HFFc6 (cell line): ENCODE measurements around the gene GIPR. TPM values are rescaled to one million over a fixed set of nuclear protein-coding genes. Genes with fewer than 3 reads are reported as not detected.

ENCODE experiments used
- DNase-seq: peaks from one replicate; pipeline ENCODE4 v3.0.0-alpha.2; 2018
- H3K27ac Mint-ChIP-seq: 2 replicates; pipeline ENCODE4 v1.8.0; 2020; ENCODE audit warnings: mild to moderate bottlenecking, mixed read lengths
- H3K27me3 Mint-ChIP-seq: 2 replicates; pipeline ENCODE4 v1.8.0; 2021; ENCODE audit warnings: mild to moderate bottlenecking, moderate library complexity, mixed read lengths; ENCODE audit not compliant: insufficient read depth
- H3K36me3 Mint-ChIP-seq: 2 replicates; pipeline ENCODE4 v1.8.0; 2021; ENCODE audit warnings: low read depth, mixed read lengths
- H3K4me1 Mint-ChIP-seq: 2 replicates; pipeline ENCODE4 v1.8.0; 2020; ENCODE audit warnings: low read depth, mixed read lengths
- H3K4me3 Mint-ChIP-seq: 2 replicates; pipeline ENCODE4 v1.8.0; 2020; ENCODE audit warnings: mild to moderate bottlenecking, moderate library complexity, mixed read lengths
- H3K9me3 Mint-ChIP-seq: 2 replicates; pipeline ENCODE4 v1.8.0; 2020; ENCODE audit warnings: mild to moderate bottlenecking, mixed read lengths
- CTCF ChIP-seq: fragments of 200-600 bp; sonication (generic); IDR thresholded peaks from 2 replicates; pipeline ENCODE4 v1.5.0; 2021; ENCODE audit warnings: antibody characterized with exemption, mild to moderate bottlenecking
- total RNA-seq, 6 experiments: library from RNA; stranded (reverse); fragmentation: NEBNext Ultra II Directional; extraction: Animal tissue kit (Norgen Biotek cat#: 25700); gene quantifications; 2 replicates in 1 of 6; 3 replicates in 5 of 6; pipeline ENCODE4 v1.2.3, GENCODE V29; 2021

The GIPR gene
- total RNA-seq, 6 experiments from 2014 or later, result 0.31 to 1.1 (median 0.68) TPM

- Mint-ChIP-seq H3K27ac (no peak overlapping the region), H3K4me3 (no peak overlapping the region), H3K9me3 (no peaks in the 10 kb centered on the region), H3K4me1 (no peaks in the 10 kb centered on the region), H3K36me3 (no peaks in the 10 kb centered on the region), H3K27me3 (peaks cover 4% of the 10 kb centered on the region)
- no peak for TF ChIP-seq CTCF
- no peak for DNase-seq
Measured at GRCh38 chr19:45653634-45654033, 14.4 kb upstream of the GIPR start.

- no peak for DNase-seq
- Mint-ChIP-seq H3K4me1 (no peaks in the 10 kb centered on the region), H3K27me3 (peaks cover 14% of the 10 kb centered on the region), H3K27ac (no peak overlapping the region), H3K4me3 (no peak overlapping the region), H3K36me3 (no peaks in the 10 kb centered on the region), H3K9me3 (no peaks in the 10 kb centered on the region)
- no peak for TF ChIP-seq CTCF
Measured at GRCh38 chr19:45655073-45655472, 12.9 kb upstream of the GIPR start.

- no peak for TF ChIP-seq CTCF
- Mint-ChIP-seq H3K27ac (no peak overlapping the region), H3K36me3 (no peaks in the 10 kb centered on the region), H3K9me3 (no peaks in the 10 kb centered on the region), H3K4me3 (no peak overlapping the region), H3K4me1 (no peaks in the 10 kb centered on the region), H3K27me3 (peaks cover 22% of the 10 kb centered on the region)
- no peak for DNase-seq
Measured at GRCh38 chr19:45657520-45658167, 10.4 kb upstream of the GIPR start.

- Mint-ChIP-seq H3K9me3 (no peaks in the 10 kb centered on the region), H3K27me3 (peaks cover 22% of the 10 kb centered on the region), H3K27ac (no peak overlapping the region), H3K4me3 (no peak overlapping the region), H3K4me1 (peaks cover under 1% of the 10 kb centered on the region; the same call in 1 of the 2 replicates), H3K36me3 (no peaks in the 10 kb centered on the region)
- no peak for TF ChIP-seq CTCF
- DNase-seq, result no peak
Measured at GRCh38 chr19:45659096-45659729, 8.8 kb upstream of the GIPR start.

- Mint-ChIP-seq H3K9me3 (no peaks in the 10 kb centered on the region), H3K4me3 (no peak overlapping the region), H3K27ac (no peak overlapping the region), H3K4me1 (peaks cover 9% of the 10 kb centered on the region; the same call in 1 of the 2 replicates), H3K27me3 (peaks cover 27% of the 10 kb centered on the region), H3K36me3 (no peaks in the 10 kb centered on the region)
- TF ChIP-seq CTCF, result no peak
- no peak for DNase-seq
Measured at GRCh38 chr19:45660636-45661035, 7.4 kb upstream of the GIPR start.
